HL-60 (cell line): ENCODE measurements around the gene ACVR1.

Source experiments
- DNase-seq, 2 experiments: peaks; one replicate each; pipeline ENCODE4 v3.0.0-alpha.2; 2010 to 2020; ENCODE audit warnings: low read depth in 1 of 2, low spot score in 1 of 2
- H3K27ac ChIP-seq: fragments of 250-450 bp; sonication (Bioruptor Pico); replicated peaks from 2 replicates; pipeline ENCODE4 v1.5.1; 2020; ENCODE audit warnings: mild to moderate bottlenecking, moderate library complexity
- H3K27me3 ChIP-seq: fragments of 250-450 bp; sonication (Bioruptor Pico); 2 replicates; pipeline ENCODE4 v1.5.1; 2021; ENCODE audit warnings: mild to moderate bottlenecking, moderate library complexity; ENCODE audit not compliant: insufficient read depth, poor library complexity, severe bottlenecking
- H3K4me3 ChIP-seq: replicated peaks from 2 replicates; pipeline ENCODE4 v1.5.1; 2011; ENCODE audit warnings: mild to moderate bottlenecking, control low read depth, low read length; ENCODE audit not compliant: insufficient read depth
- CTCF ChIP-seq: IDR thresholded peaks from one replicate; pipeline ENCODE4 v1.5.1; 2011; ENCODE audit warnings: low read length, control low read depth, inconsistent platforms; ENCODE audit not compliant: insufficient read depth
- GABPA ChIP-seq: IDR thresholded peaks from 2 replicates; pipeline ENCODE4 v1.6.1; 2012; ENCODE audit warnings: low read depth
- POLR2AphosphoS5 ChIP-seq: IDR thresholded peaks from 2 replicates; pipeline ENCODE4 v1.6.1; 2012; ENCODE audit warnings: low read depth
- SPI1 ChIP-seq: IDR thresholded peaks from 2 replicates; pipeline ENCODE4 v1.6.1; 2012; ENCODE audit warnings: low read depth, mild to moderate bottlenecking, borderline replicate concordance
- TF ChIP-seq, protein P1 (sequence below): IDR thresholded peaks from 2 replicates; pipeline ENCODE4 v1.6.1; 2012; ENCODE audit warnings: low read depth; ENCODE audit not compliant: insufficient replicate concordance

ACVR1 gene

DNA sequence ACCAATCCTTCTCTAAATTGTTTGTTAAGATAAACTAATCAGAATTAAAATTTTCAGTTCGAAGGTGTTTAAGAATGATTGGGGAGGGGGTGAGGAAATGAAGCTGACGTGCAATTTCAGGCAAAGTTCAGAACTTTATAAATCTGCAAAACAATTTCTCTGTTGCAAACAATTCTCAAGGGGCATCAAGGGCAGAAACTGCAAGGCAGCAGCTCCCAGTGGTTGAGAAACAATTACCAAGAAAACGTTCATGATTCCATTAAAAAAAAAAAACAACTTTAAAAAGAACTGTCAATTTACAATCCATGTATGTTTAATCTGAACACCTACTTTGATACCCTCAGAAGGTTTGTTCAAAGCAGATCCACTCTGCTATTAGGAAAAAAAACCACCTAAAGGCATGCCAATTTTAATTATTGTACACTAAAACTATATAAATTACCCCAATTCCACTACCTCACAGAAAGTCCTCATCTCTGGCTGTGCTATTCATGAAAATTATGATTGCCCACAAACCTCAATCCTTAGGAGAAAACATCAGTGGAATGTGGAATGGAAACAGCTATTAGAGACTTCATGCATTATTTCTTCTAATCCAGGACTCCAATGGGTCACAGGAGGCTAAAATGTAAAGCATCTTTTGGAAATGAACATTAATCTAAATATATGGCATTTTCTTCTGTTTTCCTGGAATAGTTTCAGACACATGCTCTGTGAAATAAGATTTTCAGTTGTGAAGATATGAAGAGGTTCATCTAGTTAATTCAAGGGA is 127.6 kb downstream of the ACVR1 start:
- TF ChIP-seq, protein P1, sequence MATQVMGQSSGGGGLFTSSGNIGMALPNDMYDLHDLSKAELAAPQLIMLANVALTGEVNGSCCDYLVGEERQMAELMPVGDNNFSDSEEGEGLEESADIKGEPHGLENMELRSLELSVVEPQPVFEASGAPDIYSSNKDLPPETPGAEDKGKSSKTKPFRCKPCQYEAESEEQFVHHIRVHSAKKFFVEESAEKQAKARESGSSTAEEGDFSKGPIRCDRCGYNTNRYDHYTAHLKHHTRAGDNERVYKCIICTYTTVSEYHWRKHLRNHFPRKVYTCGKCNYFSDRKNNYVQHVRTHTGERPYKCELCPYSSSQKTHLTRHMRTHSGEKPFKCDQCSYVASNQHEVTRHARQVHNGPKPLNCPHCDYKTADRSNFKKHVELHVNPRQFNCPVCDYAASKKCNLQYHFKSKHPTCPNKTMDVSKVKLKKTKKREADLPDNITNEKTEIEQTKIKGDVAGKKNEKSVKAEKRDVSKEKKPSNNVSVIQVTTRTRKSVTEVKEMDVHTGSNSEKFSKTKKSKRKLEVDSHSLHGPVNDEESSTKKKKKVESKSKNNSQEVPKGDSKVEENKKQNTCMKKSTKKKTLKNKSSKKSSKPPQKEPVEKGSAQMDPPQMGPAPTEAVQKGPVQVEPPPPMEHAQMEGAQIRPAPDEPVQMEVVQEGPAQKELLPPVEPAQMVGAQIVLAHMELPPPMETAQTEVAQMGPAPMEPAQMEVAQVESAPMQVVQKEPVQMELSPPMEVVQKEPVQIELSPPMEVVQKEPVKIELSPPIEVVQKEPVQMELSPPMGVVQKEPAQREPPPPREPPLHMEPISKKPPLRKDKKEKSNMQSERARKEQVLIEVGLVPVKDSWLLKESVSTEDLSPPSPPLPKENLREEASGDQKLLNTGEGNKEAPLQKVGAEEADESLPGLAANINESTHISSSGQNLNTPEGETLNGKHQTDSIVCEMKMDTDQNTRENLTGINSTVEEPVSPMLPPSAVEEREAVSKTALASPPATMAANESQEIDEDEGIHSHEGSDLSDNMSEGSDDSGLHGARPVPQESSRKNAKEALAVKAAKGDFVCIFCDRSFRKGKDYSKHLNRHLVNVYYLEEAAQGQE, result no peak
- TF ChIP-seq GABPA, result no peak
- TF ChIP-seq SPI1, result no peak
- TF ChIP-seq CTCF, result no peak
- TF ChIP-seq POLR2AphosphoS5, result no peak
- Histone ChIP-seq H3K27me3 (no peaks in the 10 kb centered on the region), H3K27ac (no peak overlapping the region), H3K4me3 (no peak overlapping the region)
- DNase-seq, result no peak

DNA sequence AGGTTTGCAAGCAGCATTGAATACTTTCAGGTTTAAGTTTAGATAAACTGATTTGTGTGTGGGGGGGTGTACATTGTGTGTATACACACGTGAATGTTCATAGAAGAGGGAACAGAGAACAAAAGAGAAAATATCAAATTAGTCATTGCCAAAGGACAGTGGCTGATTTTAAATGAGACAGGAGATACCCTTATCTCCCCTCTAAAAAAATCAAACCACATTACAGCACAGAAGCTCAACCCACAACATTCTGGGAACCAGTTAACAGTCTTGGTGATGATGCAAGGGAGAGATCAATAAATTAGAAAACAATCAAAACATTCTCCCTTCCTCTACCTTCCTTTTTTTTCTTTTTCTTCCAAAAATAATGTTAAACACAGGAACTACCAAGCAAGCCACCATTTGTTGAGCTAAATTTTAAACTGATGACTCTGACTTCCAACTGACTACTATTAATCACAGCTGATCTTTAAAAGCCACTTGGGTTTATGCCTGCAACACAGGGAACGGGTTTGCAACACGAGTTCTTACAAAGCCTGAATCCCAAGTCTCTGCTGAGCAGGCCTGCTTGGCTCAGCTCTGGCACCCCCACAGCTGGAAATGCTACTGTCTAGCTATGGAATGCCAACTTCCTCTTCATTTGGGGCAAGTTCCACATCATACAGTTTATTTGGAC is 128.3 kb downstream of the ACVR1 start:
- Histone ChIP-seq H3K27ac (no peak overlapping the region), H3K27me3 (no peaks in the 10 kb centered on the region), H3K4me3 (no peak overlapping the region)
- TF ChIP-seq SPI1 (no peak), GABPA (no peak), CTCF (no peak), POLR2AphosphoS5 (no peak)
- TF ChIP-seq, protein P1, result no peak
- no peak for DNase-seq

- Histone ChIP-seq H3K27ac (no peak overlapping the region), H3K27me3 (no peaks in the 10 kb centered on the region)
These were observed 128.8 kb downstream of the ACVR1 start for GRCh38 chr2:157747280-157747679.

More at GRCh38 chr2:157747280-157747679, 128.8 kb downstream of the ACVR1 start:
- DNase-seq, result no peak
- no peak overlapping the region for H3K4me3 ChIP-seq
- TF ChIP-seq, protein P1, result no peak
- TF ChIP-seq SPI1, result no peak
- TF ChIP-seq CTCF, result no peak
- no peak for TF ChIP-seq POLR2AphosphoS5
- no peak for TF ChIP-seq GABPA
